SK-N-DZ (cell line): ENCODE data around the gene TTLL11.
A peak's percentile ranks its signal among the peaks of the same experiment; 100 is the strongest.

ENCODE experiments used
- DNase-seq: peaks from one replicate; pipeline ENCODE4 v3.0.0-alpha.2; 2015; ENCODE audit warnings: low spot score

The TTLL11 gene

GRCh38 chr9:121835587-121836365 lies 257.3 kb downstream of the TTLL11 start:
- DNase-seq: no peak

GRCh38 chr9:121833061-121833460 lies 260.0 kb downstream of the TTLL11 start:
- no peak for DNase-seq

- no peak for DNase-seq
Measured at GRCh38 chr9:121831869-121832268, 261.2 kb downstream of the TTLL11 start.

GRCh38 chr9:121830441-121831140 lies 262.5 kb downstream of the TTLL11 start:
- DNase-seq: no peak

- DNase-seq: no peak
Measured at GRCh38 chr9:121827251-121827967, 265.7 kb downstream of the TTLL11 start.

DNA sequence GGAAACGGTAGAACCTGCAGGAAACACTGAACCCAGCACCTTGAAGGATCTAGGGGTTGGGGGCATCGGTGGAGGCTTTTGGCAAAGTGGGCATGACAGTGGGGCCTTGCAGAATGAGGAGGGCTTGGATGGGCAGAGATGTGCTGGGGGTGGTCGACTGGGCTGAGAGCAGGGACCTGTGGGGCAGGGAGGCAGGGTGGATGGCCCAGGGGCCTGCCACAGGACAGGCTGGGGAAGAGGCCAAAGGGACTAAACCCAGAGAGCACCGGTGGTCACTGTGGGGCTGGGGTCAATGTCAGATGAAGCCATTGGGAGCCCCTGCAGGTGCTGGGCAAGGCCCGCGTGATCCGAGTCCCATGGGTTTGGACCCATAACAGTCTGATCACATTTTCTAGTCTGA lies 266.4 kb downstream of the TTLL11 start:
- DNase-seq: no peak

- DNase-seq: peak; percentile 40
Measured at GRCh38 chr9:121825031-121825691, 267.9 kb downstream of the TTLL11 start.

GRCh38 chr9:121824651-121825030 lies 268.5 kb downstream of the TTLL11 start:
- no peak for DNase-seq

GRCh38 chr9:121823451-121824169 lies 269.5 kb downstream of the TTLL11 start:
- DNase-seq: no peak

DNA sequence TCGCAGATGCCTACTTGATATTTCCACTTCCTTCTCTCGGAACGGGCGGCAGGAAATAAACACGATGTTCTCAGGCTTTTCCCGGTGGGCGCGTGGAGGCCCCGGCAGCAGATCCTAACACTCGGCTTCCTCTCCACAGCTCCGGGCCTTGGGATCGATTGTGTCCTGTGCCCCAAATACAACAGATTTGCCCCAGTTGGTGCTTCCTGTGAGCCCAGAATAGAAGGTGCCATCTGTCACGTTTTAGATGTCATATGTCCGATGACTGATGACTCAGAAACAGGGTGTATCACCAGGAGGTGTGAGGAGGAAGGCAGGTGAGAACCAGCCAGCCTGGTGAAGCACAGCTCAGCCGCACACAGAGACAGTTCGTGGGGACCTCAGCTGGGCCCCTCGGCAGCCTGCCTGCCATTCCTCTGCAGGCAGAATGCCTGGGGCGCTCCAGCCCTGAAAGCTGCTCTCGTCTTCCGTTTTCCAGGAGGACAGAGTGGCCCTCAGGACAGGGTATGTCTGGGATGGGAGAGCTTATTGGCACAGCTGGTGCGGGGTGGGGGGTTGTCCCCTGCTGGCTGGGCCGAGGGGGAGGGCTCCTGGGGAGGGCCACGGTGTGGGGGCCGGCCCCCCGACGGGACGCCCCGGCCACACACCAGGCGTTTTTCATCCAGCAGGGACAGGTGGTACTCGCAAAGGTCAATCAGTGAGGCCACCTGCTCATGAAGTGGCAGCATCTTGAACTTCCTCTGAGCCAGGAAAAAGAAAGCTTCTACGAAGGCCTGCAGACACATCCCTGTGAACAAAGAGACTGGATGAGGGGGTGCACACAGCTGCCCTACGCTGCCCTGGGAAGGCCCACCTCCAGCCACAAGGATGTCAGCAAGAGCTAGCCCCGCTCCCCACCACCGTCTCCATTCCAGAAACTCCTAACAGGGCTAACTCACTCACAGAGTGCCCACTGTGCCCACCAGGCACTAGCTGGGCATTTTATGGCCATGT lies 270.7 kb downstream of the TTLL11 start:
- DNase-seq: no peak

DNA sequence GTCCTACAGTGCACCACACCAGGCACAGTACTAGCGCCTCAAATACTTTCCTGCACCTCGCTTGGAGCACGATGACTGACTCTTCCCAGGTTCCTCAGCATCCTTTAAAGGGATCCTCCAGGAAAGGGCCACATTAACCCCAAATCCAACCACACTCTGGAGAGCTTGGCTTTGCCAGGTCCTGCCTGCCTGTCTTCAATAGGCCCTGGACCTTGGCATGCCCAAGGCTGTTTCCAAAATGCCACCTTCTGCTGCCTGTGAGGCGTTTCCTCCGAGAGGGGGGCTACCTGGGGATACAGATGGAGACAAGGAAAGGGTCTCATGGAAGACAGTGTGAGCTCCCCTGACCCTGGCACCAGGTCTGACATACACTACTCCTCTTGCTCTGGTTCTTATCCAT lies 271.8 kb downstream of the TTLL11 start:
- no peak for DNase-seq

- DNase-seq: no peak
Measured at GRCh38 chr9:121820286-121821005, 272.7 kb downstream of the TTLL11 start.

- peak; percentile 51 for DNase-seq
Measured at GRCh38 chr9:121819428-121820231, 273.5 kb downstream of the TTLL11 start.

GRCh38 chr9:121818841-121819427 lies 274.2 kb downstream of the TTLL11 start:
- no peak for DNase-seq

- no peak for DNase-seq
Measured at GRCh38 chr9:121818016-121818661, 275.0 kb downstream of the TTLL11 start.

DNA sequence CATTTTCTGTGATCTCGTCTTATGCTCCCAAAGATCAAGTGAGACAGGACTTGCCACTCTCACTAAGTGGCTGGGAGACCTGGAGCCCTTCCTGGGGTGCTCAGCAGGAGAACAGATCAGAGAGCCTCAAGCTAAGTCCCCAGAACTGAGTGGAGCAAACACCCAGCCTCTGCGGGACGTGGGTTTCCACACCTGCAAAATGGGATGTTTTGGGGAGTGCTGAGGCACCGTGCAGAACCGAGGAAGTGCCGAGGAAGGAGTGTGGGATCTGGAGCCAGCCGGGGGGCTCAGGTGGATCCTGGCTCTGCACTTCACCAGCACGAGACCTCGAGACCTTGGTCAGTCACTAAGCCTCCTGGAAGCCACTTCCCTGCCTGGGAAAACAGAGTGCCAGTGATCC lies 275.6 kb downstream of the TTLL11 start:
- DNase-seq: no peak

GRCh38 chr9:121816845-121817450 lies 276.2 kb downstream of the TTLL11 start:
- DNase-seq: no peak
